Measurements from ENCODE around the gene FADS6. TPM values are rescaled to one million over a fixed set of nuclear protein-coding genes. Genes with fewer than 3 reads are reported as not detected.
A peak's percentile ranks its signal among the peaks of the same experiment; 100 is the strongest.

The FADS6 gene
- 1 to 10 TPM in 2 of 4 donors, under 1 TPM in 2; 0.19 to 6.0 (median 1.9) TPM for total RNA-seq

- H3K4me1 ChIP-seq: peaks cover 9 to 19% (median 10%) of the 10 kb centered on the region in 3 donors
- TF ChIP-seq CTCF (IDR thresholded peaks at IDR 0.05) (no peak), POLR2A (IDR thresholded peaks at IDR 0.05) (no peak)
- no peaks in the 10 kb centered on the region for H3K36me3 ChIP-seq
- H3K9me3 ChIP-seq: no peaks in the 10 kb centered on the region
- H3K4me3 ChIP-seq: peak within 1 kb of the TSS; percentile 24 to 65 (median 48)
- 0 to 12% methylated on average over 2 to 14 of the region's 86 CpGs for WGBS, 2 donors
- intact Hi-C loops (cut with DNase I): no loop called here
- H3K27ac ChIP-seq: no peak within 1 kb of the TSS
- H3K27me3 ChIP-seq: peaks cover 0 to 65% (median 3%) of the 10 kb centered on the region in 4 donors
- no peak for DNase-seq
Measured at GRCh38 chr17:74892974-74893911, at the start of gene FADS6. FADS6 (minus strand) TSS chr17:74893633; CDS start chr17:74893595, 38 bp downstream.

GRCh38 chr17:74941128-74941725 lies 47.8 kb upstream of the FADS6 start:
- no peaks in the 10 kb centered on the region for H3K9me3 ChIP-seq
- peaks cover 0 to 66% (median 5%) of the 10 kb centered on the region in 4 donors for H3K27me3 ChIP-seq
- no peak overlapping the region for H3K27ac ChIP-seq
- TF ChIP-seq CTCF (IDR thresholded peaks at IDR 0.05) (no peak), POLR2A (IDR thresholded peaks at IDR 0.05) (no peak)
- H3K36me3 ChIP-seq: peaks cover 0 to 5% (median 0%) of the 10 kb centered on the region in 3 donors
- no peak for DNase-seq
- intact Hi-C loops (cut with DNase I): no loop called here
- 57 to 83% methylated on average over 4 to 10 of the region's 21 CpGs for WGBS, 2 donors
- H3K4me1 ChIP-seq: peaks cover 0 to 71% (median 9%) of the 10 kb centered on the region in 3 donors
- H3K4me3 ChIP-seq: no peak overlapping the region

GRCh38 chr17:74939534-74939933 lies 46.1 kb upstream of the FADS6 start:
- no peak for TF ChIP-seq POLR2A (IDR thresholded peaks at IDR 0.05)
- H3K4me1 ChIP-seq: peaks cover 9 to 80% (median 20%) of the 10 kb centered on the region in 3 donors
- peaks cover 0 to 83% (median 12%) of the 10 kb centered on the region in 4 donors for H3K27me3 ChIP-seq
- no peak overlapping the region for H3K4me3 ChIP-seq
- no peaks in the 10 kb centered on the region for H3K9me3 ChIP-seq
- intact Hi-C loops (cut with DNase I): no loop called here
- WGBS, 2 donors: 28 to 39% methylated on average over 8 of the region's 8 CpGs
- peak overlapping the region; percentile 9 to 59 (median 40) for H3K27ac ChIP-seq
- no peak for DNase-seq
- H3K36me3 ChIP-seq: peaks cover 0 to 5% (median 0%) of the 10 kb centered on the region in 3 donors

GRCh38 chr17:74938194-74938950 lies 44.9 kb upstream of the FADS6 start:
- intact Hi-C loops (cut with DNase I): no loop called here
- no peaks in the 10 kb centered on the region for H3K9me3 ChIP-seq
- H3K4me3 ChIP-seq: no peak overlapping the region
- WGBS, 2 donors: 67 to 76% methylated on average over 8 of the region's 8 CpGs
- peak overlapping the region in 3 of 4 donors; percentile 1 to 24 (median 19) for H3K27ac ChIP-seq
- peaks cover 9 to 69% (median 19%) of the 10 kb centered on the region in 3 donors for H3K4me1 ChIP-seq
- peaks cover 0 to 92% (median 12%) of the 10 kb centered on the region in 4 donors for H3K27me3 ChIP-seq
- DNase-seq: no peak
- no peak for TF ChIP-seq CTCF (IDR thresholded peaks at IDR 0.05)
- no peak for TF ChIP-seq POLR2A (IDR thresholded peaks at IDR 0.05)
- H3K36me3 ChIP-seq: peaks cover 0 to 5% (median 0%) of the 10 kb centered on the region in 3 donors
